Islet of Langerhans (tissue), 1 donor: Measurements from ENCODE around the gene PHF12.

ENCODE experiments used
- FAIRE-seq: peaks from one replicate; lab custom pipeline; 2011; peaks lifted over from hg19 to GRCh38; lab: Jason Lieb, UNC

The PHF12 gene

DNA sequence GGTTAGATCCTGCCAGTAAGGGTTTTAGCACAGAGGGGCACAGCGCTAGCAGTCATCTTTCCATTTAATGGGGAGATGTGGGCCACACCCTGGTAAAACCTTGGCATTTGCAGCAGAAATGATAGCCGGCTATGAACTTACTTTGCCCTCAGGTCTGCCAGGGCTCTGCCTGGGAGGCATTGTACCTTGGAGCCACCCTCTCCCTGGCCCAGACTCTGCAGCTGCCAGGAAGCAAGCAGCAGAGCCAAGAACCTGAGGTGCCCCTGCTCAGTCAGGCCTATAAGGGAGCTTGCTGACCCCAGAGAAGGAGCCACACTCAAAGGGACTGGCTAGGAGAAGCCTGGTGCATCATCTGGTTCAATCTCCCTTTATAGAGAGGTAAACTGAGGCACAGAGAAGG, 23.7 kb upstream of the PHF12 start:
- FAIRE-seq: no peak

DNA sequence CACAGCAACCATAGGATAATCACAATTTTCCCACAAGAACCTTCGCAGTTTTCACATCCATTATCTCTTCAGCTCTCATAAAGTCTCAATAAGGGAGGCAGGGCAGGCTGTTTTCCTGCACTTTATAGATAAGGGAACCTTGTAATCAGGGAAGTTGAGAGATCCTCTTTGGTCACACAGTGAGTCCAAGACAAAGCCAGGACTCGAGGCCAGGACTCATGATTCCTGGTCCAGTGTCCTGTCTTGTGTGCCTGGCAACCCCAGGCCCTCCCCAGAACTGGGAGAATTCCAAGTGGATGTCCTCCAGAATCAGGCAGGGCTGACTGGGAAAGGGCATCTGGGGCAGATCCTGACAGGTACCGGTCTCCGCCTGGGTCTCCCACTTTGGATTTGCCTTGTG, 23.1 kb upstream of the PHF12 start:
- FAIRE-seq: no peak

DNA sequence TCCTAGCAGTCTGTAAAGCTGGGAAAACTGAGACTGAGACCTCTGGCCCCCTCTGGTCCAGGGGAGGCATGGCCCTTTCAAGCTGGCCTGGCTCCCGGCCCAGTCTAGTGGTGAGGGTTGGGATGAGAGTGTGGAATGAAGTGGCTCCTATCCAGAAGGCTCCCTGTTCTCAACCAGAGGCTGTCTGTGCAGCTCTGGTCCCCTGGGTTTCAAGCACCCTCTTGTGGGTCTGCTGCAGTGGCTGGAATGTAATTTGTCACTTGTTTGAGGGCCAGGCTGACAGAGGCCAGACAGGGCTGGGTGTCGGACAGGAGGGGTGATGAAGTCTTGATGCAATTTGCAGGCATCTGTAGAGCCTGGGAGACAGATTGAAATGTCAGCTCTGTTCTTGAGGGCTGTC, 22.1 kb upstream of the PHF12 start:
- FAIRE-seq: no peak

DNA sequence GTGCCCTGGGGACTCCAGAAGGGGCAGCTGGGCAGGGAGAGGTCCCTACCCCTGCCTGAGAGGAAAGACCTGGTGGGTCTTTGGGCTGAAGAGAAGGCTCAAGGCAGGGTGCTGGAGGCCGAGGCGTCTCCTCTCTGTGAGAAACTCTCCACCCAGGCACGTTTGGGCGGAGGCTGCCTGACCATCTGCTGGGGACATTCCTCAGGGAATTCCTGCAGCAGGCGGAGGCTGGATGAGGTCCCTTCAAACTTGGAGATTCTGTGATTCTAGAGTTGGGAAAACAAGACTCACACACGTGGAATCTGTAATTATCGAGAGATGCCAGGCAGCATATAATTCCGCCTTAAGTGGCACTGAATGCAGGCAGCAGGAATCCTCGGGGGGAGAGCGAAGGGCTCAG, 21.1 kb upstream of the PHF12 start:
- FAIRE-seq: no peak

DNA sequence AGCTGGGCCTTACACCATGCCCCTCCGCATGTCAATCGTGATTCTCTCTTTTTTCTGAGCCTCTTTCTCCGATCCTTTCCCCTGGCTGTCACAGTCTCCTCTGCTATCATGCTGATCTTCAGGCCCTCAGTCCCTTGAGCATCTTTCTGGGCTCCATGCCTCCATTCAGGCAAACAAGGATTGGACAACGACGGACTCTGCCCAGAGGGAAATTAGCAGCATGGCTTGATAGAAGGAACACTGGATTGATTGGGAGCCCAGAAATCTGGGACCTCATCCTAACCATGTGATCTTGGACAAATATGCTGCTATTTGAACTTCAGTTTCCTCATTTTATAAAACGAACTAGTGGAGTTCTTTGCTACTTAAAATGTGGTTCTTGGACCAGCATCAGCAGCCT, 19.6 kb upstream of the PHF12 start:
- FAIRE-seq: no peak

DNA sequence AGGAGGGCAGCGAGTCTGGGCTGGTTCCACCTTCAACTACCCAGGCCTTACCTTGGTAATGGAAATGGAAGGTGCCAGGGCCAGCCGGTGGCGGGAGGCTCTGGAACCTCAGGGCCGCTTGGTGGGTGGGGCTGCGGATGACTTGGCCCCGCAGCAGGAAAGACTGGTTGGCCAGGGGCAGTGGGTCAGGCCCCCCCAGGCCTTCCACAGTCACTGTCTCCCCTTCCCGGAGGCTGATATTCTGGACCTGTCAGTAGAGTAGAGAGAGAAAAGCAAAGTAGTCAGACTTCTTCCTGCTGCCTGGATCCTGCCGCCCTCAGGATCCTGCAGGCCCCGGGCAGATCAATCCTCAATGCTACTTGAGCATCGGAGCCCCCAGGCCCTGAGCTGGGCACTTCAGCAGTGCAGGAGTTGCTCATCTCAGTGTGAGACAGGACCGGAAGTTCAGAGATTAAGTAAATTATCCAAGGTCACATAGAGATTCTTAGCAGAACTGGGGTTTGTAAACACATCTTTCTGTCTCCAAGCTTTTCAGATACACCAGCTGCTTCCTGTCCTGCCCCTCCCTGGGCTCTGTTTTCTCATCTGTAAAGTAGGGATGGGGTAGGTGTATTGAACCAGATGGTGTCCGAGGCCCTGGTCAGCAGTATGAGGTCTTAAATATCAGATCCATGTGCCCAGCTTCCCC, 18.5 kb upstream of the PHF12 start:
- no peak for FAIRE-seq

DNA sequence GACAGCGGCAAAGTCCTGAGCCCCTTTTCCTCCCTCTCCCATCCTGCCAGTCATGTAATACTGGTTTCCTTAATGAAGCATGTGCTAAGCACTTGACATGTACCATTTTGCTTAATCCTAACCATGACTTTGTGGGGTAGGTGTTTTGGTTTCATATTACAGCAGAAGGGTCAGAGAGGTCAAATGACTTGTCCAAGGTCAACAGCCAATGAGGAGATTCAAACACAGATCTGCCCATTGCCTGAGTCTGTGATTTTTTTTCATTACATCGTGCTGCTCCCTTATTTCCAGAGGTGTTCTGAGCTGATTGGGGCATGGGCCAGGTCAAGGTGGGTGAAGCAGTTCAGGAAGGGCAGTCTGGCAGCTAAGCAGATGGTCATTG, 17.6 kb upstream of the PHF12 start:
- no peak for FAIRE-seq

DNA sequence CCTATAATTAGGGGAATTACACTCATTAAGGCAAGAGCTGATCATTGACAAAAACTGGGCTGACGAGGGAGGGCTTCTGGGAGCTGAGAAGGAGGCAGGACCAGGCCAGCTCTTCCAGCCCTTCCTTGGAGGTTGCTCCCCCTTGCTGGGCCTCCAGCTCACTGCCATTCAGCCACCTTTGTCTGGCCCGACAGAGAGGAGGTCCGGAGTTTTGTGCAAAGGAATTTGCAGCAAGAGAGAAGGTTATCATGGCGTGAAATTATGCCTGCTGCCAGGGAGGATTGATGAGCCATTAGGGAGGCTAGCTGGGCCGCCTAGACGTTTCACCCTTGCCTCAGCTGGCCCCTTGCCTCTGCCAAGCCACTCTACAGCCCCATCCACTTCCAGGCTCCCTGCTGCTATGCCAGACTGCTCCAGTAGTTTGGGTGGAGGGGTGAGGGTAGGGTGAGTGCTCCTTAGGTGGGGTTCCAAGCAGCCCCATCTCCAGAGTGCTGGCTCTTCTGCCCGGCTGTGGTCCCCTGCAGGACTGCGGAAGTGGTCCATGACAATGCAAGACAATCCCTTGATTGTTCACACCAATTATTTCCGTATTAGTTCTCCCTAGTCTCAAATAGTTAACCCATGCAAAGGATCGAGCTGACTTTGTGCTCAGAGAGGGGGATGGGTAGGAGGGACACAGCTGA, 17.1 kb upstream of the PHF12 start:
- FAIRE-seq: no peak

DNA sequence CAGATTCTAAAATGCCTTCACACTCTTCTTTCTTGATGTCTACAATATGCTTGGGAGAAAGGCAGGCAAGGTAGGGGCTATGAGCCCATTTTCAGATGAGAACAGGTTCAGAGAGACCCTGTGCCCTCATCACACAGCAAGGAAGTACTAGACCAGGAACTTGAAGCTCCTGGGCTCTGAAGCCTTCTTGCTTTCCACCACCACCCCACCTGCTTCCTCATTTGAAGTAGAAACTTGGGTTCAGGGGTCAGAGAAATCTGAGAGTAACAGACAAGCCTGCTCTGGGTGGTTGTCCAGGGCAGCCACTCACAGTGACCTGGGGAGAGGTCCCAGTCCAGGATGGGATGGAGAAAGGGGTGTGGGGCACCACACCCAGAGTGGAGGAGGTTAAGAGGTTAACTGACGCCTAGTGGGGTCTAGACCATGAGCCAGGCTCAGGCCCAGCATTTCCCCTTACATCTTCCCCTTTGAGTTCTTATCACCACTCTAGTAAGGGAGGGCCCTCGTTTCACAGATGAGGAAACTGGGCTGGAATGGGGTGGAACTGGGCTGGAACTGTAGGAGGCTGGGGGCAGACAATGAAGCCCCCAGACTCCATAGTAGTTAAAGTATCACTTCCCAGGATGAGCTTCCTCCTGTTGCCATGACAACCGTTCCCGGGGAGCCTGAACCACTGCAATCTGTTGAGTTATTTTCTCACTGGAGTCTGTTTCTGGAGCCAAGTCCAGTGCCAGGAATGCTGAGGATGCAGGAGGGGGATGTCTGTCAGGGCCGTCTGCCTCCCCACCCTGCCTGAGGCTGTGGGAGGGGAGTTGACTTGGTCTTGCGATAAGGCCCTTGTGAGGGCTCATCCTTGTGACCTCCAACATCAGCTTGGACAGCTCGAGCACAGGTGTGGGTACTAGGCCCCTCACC, 16.2 kb upstream of the PHF12 start:
- FAIRE-seq: no peak

DNA sequence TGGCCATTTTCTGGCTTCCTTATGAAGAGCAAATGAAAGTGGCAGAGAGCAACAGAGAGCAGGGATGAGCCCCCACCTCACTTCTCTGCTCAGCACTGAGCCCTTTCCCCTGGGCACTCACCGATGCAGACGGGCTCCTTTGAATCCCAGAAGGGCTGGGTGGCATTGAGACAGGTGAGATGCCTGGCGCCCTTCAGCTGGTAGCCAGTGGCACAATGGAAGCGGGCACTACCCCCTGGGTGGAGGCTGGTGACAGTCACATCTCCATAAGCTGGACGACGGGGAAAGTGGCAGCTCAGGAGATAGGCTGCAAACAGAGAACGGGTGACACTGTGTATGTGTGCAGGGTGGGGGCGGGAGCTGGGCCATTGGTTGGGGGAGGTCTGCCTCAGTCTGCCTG, 12.5 kb upstream of the PHF12 start:
- no peak for FAIRE-seq

DNA sequence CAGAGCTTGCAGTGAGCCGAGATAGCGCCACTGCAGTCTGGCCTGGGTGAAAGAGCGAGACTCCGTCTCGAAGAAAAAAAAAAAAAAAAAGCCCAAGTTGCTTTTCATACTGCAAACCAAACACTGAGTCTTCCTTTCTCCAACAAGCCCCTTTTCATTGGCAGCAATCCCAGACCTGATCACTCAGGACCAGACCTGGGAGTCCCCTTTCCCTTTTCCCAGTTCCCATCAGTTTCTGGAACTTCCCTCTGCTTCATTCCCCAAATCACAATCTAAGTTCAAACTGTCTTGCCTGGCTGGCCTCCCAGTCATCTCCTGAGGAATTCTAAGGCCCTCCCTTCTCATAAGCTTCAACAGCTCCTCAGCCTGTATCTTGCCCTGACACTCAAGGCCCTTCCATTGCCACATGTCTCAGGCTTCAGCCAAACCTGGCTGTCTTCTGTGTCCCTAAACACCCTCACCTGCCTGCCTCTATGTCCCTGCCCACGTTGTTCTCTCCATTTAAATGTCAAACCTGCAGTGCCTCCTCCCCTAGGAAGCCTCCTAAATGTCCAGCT, 11.8 kb upstream of the PHF12 start:
- no peak for FAIRE-seq

DNA sequence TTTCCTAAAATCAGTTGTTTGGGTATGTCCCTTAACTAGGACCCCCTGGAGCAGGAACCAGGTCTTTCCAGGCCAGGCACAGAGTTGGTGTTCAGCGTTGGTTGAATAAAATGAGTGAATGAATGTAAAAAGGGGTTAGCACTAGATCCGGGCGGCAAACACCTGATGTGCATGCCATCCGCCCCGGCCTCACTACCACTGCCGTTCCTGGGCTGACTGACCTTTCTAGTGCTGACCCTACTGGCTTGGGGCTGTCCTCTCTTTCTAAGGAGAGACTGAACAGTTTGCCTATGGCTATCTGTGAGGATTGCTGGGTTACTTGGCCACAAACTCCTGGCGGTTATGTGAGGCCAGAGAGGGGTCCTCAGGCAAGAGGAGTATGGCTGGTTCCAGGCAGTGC, 10.1 kb upstream of the PHF12 start:
- no peak for FAIRE-seq

DNA sequence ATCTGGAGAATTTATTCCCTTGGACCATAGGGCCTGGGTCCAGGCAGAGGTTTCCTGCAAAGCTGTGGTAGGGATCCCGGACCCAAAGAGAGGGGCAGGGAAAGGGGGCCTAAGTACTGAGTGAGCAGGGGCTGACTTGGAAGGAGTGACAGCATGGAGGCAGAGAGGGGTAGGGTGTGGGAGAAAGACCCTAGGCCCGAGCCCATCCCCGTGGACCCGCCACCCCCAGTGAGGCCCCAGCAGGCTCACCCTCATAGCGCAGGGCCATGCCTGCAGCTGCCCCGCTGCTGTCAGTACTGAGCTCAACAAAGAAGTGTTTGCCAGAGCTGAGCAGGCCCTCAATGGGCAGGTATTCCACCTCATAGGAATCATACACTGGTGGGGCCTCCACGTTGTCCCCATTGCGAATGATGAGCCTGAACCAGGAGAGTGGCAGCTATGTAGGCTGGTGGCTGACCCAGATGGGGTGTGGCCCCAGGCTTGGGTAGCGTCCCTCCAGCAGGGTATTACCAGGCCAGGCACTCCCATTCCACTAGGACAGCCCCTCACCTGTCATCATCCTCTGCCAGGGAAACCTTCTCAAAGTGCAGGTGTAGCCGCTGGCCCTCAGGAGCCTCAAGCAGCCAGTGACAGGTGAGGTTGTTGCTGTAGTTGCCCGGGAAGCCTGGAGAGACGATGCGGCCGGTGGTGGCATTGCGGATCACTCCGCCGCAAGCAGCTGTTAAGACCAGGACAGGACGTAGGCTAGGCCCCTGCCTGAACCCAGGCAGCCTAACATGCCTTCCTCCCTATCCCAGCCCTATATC, 9.1 kb upstream of the PHF12 start:
- no peak for FAIRE-seq

DNA sequence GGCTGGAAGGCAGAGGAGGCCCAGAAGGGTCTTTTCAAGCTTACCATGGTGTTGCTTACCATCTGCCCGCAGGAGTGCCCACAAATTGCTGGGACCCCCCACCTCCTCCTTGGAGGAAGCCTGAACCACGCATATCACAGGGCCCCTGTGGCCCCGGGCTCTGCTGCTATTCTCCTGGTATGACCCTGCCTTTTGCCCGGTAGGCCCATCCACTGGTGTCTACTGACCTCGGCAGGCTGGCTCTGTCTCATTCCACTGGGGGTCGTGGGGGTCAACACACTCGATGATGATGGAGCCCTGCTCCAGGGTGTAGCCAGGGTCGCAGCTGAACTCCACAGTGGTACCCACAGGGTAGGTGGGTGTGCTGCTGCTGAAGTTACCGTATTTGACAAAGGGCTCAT, 8.2 kb upstream of the PHF12 start:
- no peak for FAIRE-seq

DNA sequence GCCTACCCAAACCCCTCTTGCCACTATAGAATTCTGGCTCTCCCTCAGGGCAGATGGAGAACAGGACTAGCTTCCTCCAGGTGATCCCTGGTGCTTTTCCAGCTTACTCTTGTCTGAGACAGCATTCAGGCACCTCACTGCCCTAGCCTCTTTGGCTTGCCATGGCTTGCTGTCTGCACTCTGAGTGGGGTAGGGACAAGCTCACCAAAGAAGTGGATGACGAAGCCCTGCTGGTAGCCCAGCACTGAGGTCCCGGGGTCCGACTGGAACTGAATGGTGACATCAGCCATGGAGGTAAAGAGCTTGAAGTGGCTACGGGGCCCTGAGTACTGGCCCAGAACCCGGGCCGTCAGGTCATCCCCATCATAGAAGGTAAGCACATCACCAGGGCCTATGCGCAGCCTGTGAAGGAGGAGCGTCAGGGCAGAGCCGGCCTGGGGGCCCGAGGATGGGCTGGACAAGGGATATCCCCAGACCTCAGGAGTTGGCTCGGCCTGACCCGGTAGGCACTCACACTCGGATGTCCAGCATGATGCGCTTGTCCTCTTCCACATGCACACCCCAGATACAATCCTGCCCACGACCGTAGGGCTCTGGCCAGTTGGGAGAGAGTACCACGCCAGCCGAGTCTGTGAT, 7.6 kb upstream of the PHF12 start:
- no peak for FAIRE-seq

DNA sequence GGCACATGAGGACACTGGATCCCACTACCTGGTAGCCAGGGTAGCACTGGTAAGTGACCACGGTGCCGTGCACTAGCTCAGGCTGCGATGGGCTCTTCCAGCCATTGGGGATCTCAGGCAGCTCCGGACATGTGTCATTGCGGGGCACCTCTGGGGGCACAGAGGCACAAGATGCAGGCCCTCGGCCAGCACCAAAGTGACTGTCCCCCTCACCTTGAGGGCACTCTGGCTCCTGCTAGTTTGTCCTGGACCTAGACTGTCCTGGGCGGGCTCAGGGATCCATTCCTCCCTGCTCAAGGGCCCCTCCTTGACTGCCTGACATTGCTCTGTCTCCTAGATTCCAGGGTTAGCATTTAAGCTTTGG, 6.7 kb upstream of the PHF12 start:
- no peak for FAIRE-seq

DNA sequence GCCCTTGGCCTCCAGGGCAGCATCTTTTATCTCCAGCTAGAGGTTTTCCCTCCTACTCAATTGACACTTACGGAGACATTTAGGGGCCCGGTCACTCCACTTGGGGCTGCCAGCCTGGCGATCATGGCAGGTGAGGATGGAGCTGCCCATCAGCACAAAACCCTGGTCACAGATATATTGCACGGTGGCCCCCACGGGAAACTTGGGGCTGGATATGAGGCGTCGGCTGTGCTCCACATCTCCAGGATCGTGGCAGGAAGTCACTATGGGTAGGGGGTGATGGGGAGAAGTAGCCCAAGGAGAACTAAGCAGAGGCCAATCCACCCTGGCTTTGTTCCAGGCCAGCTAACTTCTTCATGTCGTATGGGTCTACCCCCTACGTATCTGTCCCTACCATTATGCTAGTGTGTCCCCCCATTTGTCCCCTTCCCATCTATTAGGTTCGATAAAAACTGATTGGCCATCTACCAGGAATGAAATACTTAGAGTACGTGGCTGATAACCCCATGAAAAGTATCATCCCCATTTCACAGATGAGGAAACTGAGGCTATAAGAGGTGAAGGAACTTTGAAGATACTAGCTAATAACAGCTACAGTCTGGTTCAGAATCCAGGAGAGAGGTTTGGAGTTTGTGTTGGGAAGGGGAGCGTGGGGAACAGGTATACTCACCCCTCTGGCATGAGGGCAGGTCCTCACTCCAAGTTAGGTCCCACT, 6.1 kb upstream of the PHF12 start:
- FAIRE-seq: no peak

DNA sequence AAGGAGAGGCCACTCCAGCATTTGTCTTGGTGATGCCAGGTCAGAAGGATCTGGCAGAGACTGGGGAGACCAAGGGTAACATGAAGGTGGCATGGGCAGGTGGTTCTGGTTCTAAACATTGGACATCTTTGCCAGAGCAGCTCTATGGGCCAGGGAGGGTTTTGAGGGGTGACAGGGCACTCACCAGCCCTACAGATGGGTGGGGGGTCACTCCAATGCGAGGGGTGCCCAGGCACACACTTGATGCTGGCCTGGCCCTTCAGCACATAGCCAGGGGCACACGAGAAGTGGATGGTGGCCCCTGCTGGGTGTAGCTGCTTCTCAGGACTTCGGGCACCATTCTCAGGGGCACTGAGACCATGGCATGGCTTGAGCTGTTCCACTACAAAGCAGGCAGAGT, 5.5 kb upstream of the PHF12 start:
- FAIRE-seq: no peak

DNA sequence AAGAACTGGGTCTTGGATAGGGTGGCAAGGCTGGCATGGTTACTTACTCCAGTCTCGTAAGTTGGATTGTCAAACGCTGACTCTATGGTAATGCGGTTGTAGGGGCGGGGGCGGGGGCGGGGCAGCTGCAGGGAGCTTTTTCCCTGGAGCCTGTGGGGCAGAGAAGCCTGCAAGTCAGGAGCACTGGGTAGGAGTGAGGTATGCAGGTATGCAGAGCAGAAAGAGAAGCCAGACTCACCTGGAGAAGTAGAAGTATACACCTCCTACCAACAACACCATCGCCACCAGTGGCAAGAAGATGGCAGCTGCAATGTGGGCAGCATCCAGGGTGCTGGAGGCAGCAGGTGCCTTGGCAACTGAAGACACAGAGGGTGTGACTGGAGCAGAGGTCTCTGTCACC, 4.8 kb upstream of the PHF12 start:
- FAIRE-seq: no peak

DNA sequence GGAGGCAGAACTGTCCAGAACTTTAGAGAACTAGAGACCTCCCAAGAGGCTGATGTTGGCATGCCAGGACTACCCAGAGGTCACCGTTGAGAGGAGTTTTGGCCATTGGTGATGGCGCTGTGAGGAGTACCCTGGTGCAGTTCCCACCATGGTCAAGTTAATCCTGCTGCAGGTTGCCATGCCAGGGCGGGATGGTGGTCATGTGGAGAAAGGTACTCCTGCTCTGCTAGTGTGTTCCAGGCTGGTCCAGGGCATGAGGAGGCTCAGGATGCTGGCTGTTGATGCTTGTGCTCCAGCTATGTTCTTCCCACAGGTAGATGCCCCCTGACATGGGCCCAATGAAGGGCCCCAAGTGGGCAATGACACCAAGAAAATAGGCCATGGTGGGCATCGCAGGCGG, 4.1 kb upstream of the PHF12 start:
- no peak for FAIRE-seq

DNA sequence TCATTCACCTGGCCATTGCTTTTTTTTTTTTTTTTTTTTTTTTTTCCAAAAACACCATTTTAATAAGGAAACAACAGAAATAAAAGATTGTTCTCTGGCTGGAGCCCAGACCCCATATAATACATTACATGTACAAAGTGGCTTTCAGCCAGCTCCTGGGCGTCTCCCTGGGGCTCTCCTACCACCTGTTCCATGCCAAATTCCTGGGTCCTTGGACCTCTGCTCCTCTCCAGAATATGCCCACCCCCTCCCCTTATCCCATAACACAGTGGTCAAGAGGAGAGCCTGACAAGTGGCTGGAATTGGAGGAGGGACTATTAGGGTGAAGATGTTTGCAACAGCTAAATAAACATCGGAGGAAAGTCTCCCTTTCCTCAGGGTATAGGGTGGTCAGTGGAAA, 3.6 kb upstream of the PHF12 start:
- no peak for FAIRE-seq
